Measurements from ENCODE around the gene ARRDC5.

GRCh38 chr19:4897146-4897545 lies 5.5 kb downstream of the ARRDC5 start:
- TF ChIP-seq CTCF (conservative IDR thresholded peaks at IDR 0.05; ENCODE audit: low read length) (no peak), EZH2phosphoT487 (IDR thresholded peaks at IDR 0.05; ENCODE audit: borderline replicate concordance) (no peak)

Measured in Loucy (cell line).